Panc1 (cell line): ENCODE measurements around the gene OSBPL5. TPM values are rescaled to one million over a fixed set of nuclear protein-coding genes. Genes with fewer than 3 reads are reported as not detected.

ENCODE experiments used
- ATAC-seq: fragments of 200-7000 bp; cut with Tn5 transposase; 2 replicates; pipeline ENCODE4 v1.9.1; 2020; ENCODE audit warnings: mild to moderate bottlenecking, moderate library complexity
- BruUV-seq: library from RNA; stranded (reverse); fragments of 400-500 nt; replicated peaks from 2 replicates; lab custom pipeline; 2021; lab: Mats Ljungman, UMichigan
- CTCF ChIA-PET: fragments of 300-600 bp; sonication (Branson Sonifier 250); formaldehyde crosslinking; loops from one replicate; lab custom pipeline; 2022; ENCODE audit warnings: antibody characterized with exemption; lab: Charles Lee
- POLR2A ChIA-PET: fragments of 300-600 bp; sonication (Branson Sonifier 250); formaldehyde crosslinking; loops from one replicate; lab custom pipeline; 2022; ENCODE audit warnings: antibody characterized with exemption; lab: Charles Lee
- DNase-seq: peaks from one replicate; pipeline ENCODE4 v3.0.0-alpha.2; 2010; ENCODE audit warnings: low read depth, low spot score
- H3K27ac ChIP-seq: 2 replicates; pipeline ENCODE4 v1.5.1; 2011; ENCODE audit warnings: mild to moderate bottlenecking, low read length, inconsistent platforms
- H3K27me3 ChIP-seq: fragments of 200-500 bp; sonication (Bioruptor generic); 2 replicates; pipeline ENCODE4 v1.6.0; 2014; ENCODE audit warnings: low read length, inconsistent platforms; ENCODE audit not compliant: control insufficient read depth, insufficient read depth
- H3K36me3 ChIP-seq: fragments of 200-500 bp; sonication (Bioruptor generic); 2 replicates; pipeline ENCODE4 v1.5.1; 2014; ENCODE audit warnings: inconsistent platforms, mild to moderate bottlenecking, low read length, moderate library complexity; ENCODE audit not compliant: control insufficient read depth, insufficient read depth
- H3K4me1 ChIP-seq: 2 replicates; pipeline ENCODE4 v1.5.1; 2011; ENCODE audit warnings: inconsistent platforms, mild to moderate bottlenecking, low read length, moderate library complexity; ENCODE audit not compliant: control insufficient read depth, insufficient read depth
- H3K4me3 ChIP-seq, 2 experiments: 2 replicates each; pipeline ENCODE4 v1.5.1; 2011 to 2012; ENCODE audit warnings: low read depth in 2 of 2, low read length in 2 of 2, mild to moderate bottlenecking in 2 of 2, inconsistent platforms in 1 of 2, moderate library complexity in 1 of 2
- H3K9me3 ChIP-seq: fragments of 200-500 bp; sonication (Bioruptor generic); 2 replicates; pipeline ENCODE4 v1.5.1; 2014; ENCODE audit warnings: low read depth, mild to moderate bottlenecking, inconsistent platforms, low read length, moderate library complexity; ENCODE audit not compliant: control insufficient read depth, insufficient read depth
- CTCF ChIP-seq: fragments of 450-650 bp; IDR thresholded peaks from 2 replicates; pipeline ENCODE4 v1.5.1; 2017; ENCODE audit warnings: mild to moderate bottlenecking
- POLR2AphosphoS5 ChIP-seq: IDR thresholded peaks from 2 replicates; pipeline ENCODE4 v1.6.1; 2012; ENCODE audit warnings: mild to moderate bottlenecking, low read depth, low read length, moderate library complexity
- REST ChIP-seq, 2 experiments: IDR thresholded peaks; 2 replicates each; pipeline ENCODE4 v1.6.1; 2011 to 2012; ENCODE audit warnings: low read depth in 2 of 2, control low read depth in 1 of 2, low read length in 1 of 2, mild to moderate bottlenecking in 1 of 2, moderate library complexity in 1 of 2; ENCODE audit not compliant: insufficient read depth in 1 of 2
- SIN3A ChIP-seq: IDR thresholded peaks from 2 replicates; pipeline ENCODE4 v1.6.1; 2012; ENCODE audit warnings: low read depth, mild to moderate bottlenecking, low read length, moderate library complexity, borderline replicate concordance; ENCODE audit not compliant: insufficient read depth
- TCF7L2 ChIP-seq: IDR thresholded peaks from 2 replicates; pipeline ENCODE4 v1.6.1; 2011; ENCODE audit warnings: mild to moderate bottlenecking, low read depth, low read length, inconsistent platforms
- in situ Hi-C: cut with HindIII; loops from 2 replicates; pipeline ENCODE4 v1.10.0; 2016; ENCODE audit warnings: low sequenced_read_pairs, low pct_unique_long_range_greater_than_20kb
- intact Hi-C: fragments of 100-400 bp; cut with micrococcal nuclease; formaldehyde crosslinking; loops from one replicate; pipeline ENCODE4 v1.10.0; 2022; ENCODE audit not compliant: unreplicated experiment
- total RNA-seq: library from RNA; stranded (reverse); gene quantifications from one replicate; pipeline ENCODE4 v1.2.1, GENCODE V29; 2021; ENCODE audit not compliant: unreplicated experiment

The OSBPL5 gene
- total RNA-seq, 1 experiment from 2014 or later: 20.2 TPM

GRCh38 chr11:3129591-3130268 is 35.4 kb downstream of the OSBPL5 start:
- ATAC-seq (no peak), DNase-seq (no peak)
- POLR2A ChIA-PET: no interaction called here
- intact Hi-C loops (no loop called here), in situ Hi-C loops (no loop called here)
- CTCF ChIA-PET: interaction anchor here (0.7 to 1.1 kb wide), 2 partner anchors 8 to 38 kb away, joined by 3 read pairs; no protein-coding TSS in a partner anchor
- Histone ChIP-seq H3K27me3 (no peaks in the 10 kb centered on the region), H3K4me3 (no peak overlapping the region), H3K4me1 (no peaks in the 10 kb centered on the region), H3K9me3 (no peaks in the 10 kb centered on the region), H3K27ac (no peak overlapping the region), H3K36me3 (no peaks in the 10 kb centered on the region)
- no peak for TF ChIP-seq POLR2AphosphoS5
- TF ChIP-seq CTCF: no peak
- TF ChIP-seq TCF7L2: no peak
- TF ChIP-seq REST (IDR thresholded peaks at IDR 0.05; ENCODE audit: insufficient read depth in 1 of 2, low read depth in 2 of 2, low read length in 1 of 2): no peak
- TF ChIP-seq SIN3A: no peak
- no TSS peak for BruUV-seq

GRCh38 chr11:3129181-3129590 is 35.9 kb downstream of the OSBPL5 start:
- ChIA-PET CTCF (interaction anchor here (0.7 kb wide), 1 partner anchor 9 kb away, joined by 3 read pairs; no protein-coding TSS in a partner anchor), POLR2A (interaction anchor here (1.0 kb wide), 1 partner anchor 10 kb away, joined by 4 read pairs; no protein-coding TSS in a partner anchor)
- intact Hi-C loops (no loop called here), in situ Hi-C loops (no loop called here)
- H3K27me3 ChIP-seq: no peaks in the 10 kb centered on the region
- DNase-seq (no peak), ATAC-seq (no peak)
- H3K27ac ChIP-seq: no peak overlapping the region
- BruUV-seq: no TSS peak
- H3K4me3 ChIP-seq: no peak overlapping the region
- H3K36me3 ChIP-seq: no peaks in the 10 kb centered on the region
- no peaks in the 10 kb centered on the region for H3K9me3 ChIP-seq
- no peak for TF ChIP-seq TCF7L2
- no peak for TF ChIP-seq SIN3A
- no peak for TF ChIP-seq REST (IDR thresholded peaks at IDR 0.05; ENCODE audit: insufficient read depth in 1 of 2, low read depth in 2 of 2, low read length in 1 of 2)
- no peak for TF ChIP-seq CTCF
- H3K4me1 ChIP-seq: no peaks in the 10 kb centered on the region
